Mucosa of gallbladder (tissue), 1 donor: ENCODE results near the gene SSC5D. TPM values are rescaled to one million over a fixed set of nuclear protein-coding genes. Genes with fewer than 3 reads are reported as not detected.

Experiments
- DNase-seq: peaks from one replicate; pipeline ENCODE4 v3.0.0-alpha.2; 2020; ENCODE audit warnings: low spot score
- total RNA-seq: library from RNA; stranded (reverse); gene quantifications from one replicate; pipeline ENCODE4 v1.2.1, GENCODE V29; 2021
- donor health status: DM: no; HTN: no; CAD: no.

Gene SSC5D
- total RNA-seq, 1 donor from 2014 or later: 49.7 TPM

GRCh38 chr19:55473225-55474012 lies 14.8 kb upstream of the SSC5D start:
- DNase-seq: no peak

- no peak for DNase-seq
Observed at GRCh38 chr19:55474269-55475265, 13.7 kb upstream of the SSC5D start.

- DNase-seq: peak; percentile 99
Observed at GRCh38 chr19:55476100-55476775, 12.0 kb upstream of the SSC5D start, which contains the start of gene ZNF628. TSS of gene ZNF628 (plus strand) at chr19:55476617. CDS start at chr19:55479911, 3,294 bp downstream.

GRCh38 chr19:55477905-55478304 lies 10.3 kb upstream of the SSC5D start:
- DNase-seq: no peak

GRCh38 chr19:55478364-55478763 lies 9.9 kb upstream of the SSC5D start:
- DNase-seq: no peak

- no peak for DNase-seq
Observed at GRCh38 chr19:55479045-55479444, 9.2 kb upstream of the SSC5D start.

- DNase-seq: no peak
Observed at GRCh38 chr19:55479451-55480230, 8.6 kb upstream of the SSC5D start.

DNA sequence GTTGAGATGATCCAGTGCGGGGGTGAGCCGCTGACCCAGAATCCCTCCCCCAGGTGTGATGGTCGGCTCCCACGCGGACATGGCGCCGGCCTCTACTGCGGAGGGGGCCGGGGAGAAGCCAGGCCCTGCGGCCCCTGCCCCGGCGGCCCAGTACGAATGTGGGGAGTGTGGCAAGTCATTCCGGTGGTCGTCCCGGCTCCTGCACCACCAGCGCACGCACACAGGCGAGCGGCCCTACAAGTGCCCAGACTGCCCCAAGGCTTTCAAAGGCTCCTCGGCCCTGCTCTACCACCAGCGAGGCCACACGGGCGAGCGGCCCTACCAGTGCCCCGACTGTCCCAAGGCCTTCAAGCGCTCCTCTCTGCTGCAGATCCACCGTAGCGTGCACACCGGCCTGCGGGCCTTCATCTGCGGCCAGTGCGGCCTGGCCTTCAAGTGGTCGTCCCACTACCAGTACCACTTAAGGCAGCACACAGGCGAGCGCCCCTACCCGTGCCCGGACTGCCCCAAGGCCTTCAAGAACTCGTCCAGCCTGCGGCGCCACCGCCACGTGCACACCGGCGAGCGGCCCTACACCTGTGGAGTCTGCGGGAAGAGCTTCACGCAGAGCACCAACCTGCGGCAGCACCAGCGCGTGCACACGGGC lies 7.0 kb upstream of the SSC5D start:
- DNase-seq: no peak

GRCh38 chr19:55481794-55482155 lies 6.5 kb upstream of the SSC5D start:
- DNase-seq: no peak

DNA sequence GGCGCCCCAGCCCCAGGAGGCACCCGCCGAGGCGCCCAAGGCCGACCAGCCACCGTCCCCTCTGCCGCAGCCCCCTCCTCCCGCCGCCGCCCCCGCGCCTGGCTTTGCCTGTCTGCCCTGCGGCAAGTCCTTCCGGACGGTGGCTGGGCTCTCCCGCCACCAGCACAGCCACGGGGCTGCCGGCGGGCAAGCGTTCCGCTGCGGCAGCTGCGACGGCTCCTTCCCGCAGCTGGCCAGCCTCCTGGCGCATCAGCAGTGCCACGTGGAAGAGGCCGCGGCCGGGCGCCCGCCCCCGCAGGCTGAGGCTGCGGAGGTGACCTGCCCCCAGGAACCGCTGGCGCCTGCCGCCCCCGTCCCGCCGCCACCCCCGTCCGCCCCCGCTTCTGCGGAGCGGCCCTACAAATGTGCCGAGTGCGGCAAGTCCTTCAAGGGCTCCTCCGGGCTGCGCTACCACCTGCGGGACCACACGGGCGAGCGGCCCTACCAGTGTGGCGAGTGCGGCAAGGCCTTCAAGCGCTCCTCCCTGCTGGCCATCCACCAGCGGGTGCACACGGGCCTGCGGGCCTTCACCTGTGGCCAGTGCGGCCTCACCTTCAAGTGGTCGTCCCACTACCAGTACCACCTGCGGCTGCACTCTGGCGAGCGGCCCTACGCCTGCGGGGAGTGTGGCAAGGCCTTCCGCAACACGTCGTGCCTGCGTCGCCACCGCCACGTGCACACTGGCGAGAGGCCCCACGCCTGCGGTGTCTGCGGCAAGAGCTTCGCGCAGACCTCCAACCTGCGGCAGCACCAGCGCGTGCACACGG lies 5.9 kb upstream of the SSC5D start:
- no peak for DNase-seq

- DNase-seq: no peak
Observed at GRCh38 chr19:55482967-55483705, 5.1 kb upstream of the SSC5D start.

GRCh38 chr19:55483706-55484592 lies 4.3 kb upstream of the SSC5D start:
- DNase-seq: no peak

GRCh38 chr19:55484593-55485438 lies 3.4 kb upstream of the SSC5D start, which contains the start of gene NAT14:
TSS of gene NAT14 (plus strand) at chr19:55485188. CDS start at chr19:55485709, 521 bp downstream.
- peak; percentile 38 for DNase-seq

DNA sequence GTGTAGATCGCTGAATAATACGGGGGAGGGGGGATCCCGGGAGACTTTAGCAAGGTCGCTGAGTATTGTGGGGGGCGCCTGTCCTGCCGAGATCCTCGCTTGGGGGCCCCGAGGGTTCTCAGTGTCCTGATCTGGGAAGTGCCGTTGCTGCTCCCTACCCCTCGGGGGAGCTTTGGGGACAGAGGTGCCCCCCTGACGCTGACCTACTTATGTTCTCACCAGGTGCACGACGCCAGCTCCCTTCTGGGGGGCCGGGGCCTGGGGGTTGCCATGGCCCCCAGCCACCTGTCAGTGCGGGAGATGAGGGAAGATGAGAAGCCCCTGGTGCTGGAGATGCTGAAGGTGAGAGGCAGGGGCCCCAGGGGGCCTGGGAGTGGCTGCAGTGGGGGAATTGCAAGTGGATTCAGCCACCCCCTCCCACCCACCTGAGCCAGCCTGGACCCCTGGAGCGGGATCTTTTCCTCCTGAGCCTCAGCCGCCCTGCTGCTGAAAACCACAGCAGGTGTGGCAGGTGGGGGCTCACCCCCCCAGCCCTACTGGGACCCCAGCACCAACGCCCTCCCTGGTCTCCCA lies 2.7 kb upstream of the SSC5D start:
- no peak for DNase-seq

DNA sequence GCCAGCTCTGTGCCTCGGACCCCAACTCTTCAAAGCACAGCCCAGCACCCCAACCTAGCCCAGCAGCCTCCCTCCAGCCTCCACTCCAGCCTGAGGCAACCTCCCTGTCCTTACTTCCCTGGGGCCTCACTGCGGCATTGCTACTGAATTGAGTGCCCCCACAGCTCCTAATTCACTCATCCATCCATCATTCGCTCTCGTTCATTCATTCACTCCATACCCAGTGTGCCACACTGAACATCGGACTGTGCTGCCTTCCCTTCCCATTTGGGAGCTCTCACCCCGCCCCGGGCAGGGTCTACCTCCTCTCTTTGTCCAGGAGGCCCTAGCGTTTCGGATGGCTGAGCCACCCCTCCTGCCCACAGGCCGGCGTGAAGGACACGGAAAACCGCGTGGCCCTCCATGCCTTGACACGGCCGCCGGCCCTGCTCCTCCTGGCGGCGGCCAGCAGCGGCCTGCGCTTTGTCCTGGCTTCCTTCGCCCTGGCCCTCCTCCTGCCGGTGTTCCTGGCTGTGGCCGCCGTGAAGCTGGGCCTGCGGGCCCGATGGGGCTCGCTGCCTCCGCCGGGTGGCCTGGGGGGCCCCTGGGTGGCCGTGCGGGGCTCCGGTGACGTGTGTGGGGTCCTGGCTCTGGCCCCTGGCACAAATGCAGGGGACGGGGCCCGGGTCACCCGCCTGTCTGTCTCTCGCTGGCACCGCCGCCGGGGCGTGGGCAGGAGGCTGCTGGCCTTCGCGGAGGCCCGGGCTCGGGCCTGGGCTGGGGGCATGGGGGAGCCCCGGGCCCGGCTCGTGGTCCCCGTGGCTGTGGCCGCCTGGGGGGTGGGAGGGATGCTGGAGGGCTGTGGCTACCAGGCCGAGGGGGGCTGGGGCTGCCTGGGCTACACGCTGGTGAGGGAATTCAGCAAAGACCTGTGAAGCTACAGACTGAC lies 1.9 kb upstream of the SSC5D start:
- DNase-seq: no peak
